Measurements from ENCODE around the gene CCDC191.

GRCh38 chr3:113968986-113969385 is 87.3 kb downstream of the CCDC191 start:
- TF ChIP-seq EP300 (IDR thresholded peaks at IDR 0.05) (no peak), POLR2A (IDR thresholded peaks at IDR 0.05) (no peak), CTCF (IDR thresholded peaks at IDR 0.05) (no peak)
